OCI-M2 (cell line): ENCODE results near the gene KCNG2.

Source experiments
- DNase-seq: peaks from one replicate; lab custom pipeline; 2025; ENCODE audit not compliant: unreplicated experiment; lab: John Stamatoyannopoulos, UW

KCNG2 gene

DNA sequence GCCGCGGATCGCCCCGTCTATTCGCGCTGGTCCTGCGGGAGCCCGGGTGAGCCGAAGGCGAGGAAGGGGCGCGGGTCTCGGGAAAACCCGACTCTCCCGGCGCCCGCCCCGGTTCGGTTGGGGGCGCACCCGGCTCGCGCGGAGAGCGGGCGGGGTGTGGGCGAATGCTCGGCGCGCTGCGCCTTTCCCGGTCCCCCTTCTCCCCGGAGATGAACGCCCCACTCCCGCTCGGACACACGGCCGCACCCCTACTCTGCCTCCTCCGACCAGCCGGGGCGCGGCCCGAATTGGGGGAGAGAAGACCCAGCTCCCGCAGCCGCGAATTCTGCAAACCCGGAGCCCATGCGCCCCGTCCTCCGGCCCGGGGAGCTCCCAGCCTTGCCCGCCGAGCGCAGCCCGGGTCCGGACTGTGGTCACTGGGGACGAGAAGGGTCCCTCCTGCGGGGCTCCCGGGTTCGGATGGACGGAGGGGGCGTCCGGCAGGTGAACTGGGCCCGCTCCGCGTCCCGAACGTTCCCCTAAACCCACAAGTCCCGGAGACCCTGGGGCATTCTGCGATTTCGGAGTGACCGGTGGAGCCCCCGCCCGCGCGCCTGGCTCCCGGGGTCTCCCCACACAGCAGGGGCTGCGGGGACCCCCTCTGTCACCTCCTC lies 734 bp downstream of the KCNG2 start:
- no peak for DNase-seq

GRCh38 chr18:79798999-79799370 lies 1.2 kb downstream of the KCNG2 start:
- no peak for DNase-seq

DNA sequence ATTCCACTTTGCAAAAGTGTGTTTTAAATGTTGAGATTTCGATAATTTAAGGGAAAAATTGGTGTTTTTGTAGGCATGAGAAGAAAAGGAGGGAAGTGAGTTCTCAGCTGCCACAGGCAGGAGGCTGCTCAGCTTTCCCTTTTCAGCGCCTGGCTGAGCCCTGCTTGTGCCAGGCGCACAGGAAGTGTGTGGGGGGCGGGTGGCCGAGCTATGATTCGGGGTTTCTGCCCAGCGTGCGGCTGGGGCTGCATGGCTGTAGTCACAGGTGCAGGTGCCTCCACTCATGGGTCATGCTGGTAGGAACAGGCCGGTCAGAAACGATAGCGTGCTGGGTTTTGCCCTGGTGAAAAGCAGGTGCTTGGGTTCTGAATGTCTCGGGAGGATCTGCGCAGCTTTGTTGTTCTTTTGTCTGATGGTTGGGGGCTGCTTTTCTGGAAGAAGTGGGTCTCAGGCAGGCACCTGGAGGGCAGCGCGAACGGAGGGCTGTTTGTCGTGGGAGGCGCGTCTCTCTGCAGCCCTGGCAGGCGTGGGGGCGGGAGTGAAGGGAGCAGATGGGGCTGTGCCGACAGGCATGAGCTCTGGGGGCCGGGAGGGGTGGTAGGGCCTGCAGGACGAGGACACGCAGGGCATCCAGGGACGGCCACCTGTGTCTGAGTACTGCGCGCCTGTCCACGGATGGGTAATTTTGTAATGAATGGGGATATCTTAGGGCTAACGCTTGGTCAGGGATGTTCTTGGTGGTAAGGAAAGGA lies 2.1 kb downstream of the KCNG2 start:
- no peak for DNase-seq

DNA sequence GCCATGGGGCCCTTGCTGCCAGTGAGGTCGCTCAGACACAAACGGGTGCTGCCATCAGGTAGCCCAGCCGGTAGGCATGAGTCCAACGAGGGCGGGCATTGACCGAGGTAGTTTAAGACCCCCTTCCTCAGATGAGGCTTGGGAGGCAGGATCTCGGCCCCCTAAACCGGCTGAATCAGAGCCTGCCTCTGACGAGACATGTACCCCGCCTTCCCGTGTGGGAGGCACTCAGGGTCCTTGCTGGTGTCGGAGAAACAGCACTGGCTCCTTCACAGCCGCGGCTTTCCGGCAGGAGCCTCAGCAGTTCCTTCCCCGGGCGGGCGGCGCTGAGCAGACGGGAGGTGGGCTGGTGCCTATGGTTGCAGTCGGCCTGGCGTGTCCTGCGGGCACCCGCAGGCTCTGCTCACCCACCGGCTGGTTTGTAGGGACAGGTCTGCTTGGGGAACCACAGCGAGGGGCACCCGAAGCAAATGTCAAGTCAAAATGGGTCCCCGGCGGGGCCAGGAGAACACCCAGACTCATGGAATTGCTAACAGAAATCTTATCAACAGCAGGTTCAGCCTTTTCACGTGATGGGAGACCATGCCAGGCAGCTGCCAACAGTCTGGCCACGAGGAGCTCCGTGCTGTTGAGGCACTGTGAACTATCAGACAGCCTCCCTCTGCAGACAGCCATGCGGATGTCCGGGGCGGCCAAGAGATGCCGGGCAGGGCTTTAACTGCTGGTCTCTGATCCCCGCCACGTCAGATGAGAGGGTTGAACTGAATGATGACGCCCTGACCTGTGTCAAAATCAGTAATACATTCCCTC lies 2.8 kb downstream of the KCNG2 start:
- no peak for DNase-seq

- DNase-seq = no peak
Measured at GRCh38 chr18:79801217-79801616, 3.5 kb downstream of the KCNG2 start.

DNA sequence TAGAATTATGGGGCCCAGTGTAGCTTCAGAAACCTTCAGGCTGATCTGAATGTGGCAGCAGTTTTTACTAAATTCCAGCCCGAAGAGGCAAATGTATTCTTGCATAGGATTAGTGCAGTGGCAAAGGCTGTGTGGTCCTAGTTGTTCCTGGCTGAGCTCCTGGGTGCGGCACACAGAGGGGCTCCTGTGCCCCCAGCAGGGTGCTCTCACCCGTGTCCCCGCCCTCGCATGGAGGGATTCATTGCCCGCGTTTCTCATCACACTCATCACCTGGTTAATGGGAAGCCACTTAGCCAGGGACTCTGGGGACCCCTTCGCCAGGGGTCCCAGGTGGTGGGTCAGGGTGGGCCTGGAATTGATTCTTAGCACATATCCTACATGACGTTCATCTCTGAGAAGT lies 3.9 kb downstream of the KCNG2 start:
- DNase-seq = no peak

- DNase-seq = no peak
Measured at GRCh38 chr18:79802298-79802697, 4.6 kb downstream of the KCNG2 start.

DNA sequence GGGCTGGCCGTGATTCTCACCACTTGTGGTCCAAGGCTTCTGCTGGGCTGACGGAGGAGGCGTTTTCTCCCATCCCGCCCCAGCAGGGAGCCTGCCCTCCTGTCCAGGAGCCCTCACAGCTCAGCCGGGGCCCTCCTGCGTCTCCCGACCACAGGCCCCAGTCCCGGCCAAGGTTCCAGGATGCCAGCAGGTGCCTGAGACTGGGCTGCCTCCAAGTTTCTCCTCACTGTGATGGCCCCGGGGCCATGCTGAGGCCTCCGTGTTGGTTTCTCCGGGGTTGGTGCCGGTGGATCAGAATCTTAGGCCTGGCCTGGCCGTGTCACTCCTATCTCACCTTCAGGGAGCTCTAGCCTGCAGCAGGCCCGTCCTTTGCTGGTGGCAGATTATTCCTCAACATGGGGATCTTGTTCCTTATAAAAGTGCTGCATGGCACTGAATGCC lies 5.9 kb downstream of the KCNG2 start:
- no peak for DNase-seq

- no peak for DNase-seq
Measured at GRCh38 chr18:79804130-79804787, 6.5 kb downstream of the KCNG2 start.

DNA sequence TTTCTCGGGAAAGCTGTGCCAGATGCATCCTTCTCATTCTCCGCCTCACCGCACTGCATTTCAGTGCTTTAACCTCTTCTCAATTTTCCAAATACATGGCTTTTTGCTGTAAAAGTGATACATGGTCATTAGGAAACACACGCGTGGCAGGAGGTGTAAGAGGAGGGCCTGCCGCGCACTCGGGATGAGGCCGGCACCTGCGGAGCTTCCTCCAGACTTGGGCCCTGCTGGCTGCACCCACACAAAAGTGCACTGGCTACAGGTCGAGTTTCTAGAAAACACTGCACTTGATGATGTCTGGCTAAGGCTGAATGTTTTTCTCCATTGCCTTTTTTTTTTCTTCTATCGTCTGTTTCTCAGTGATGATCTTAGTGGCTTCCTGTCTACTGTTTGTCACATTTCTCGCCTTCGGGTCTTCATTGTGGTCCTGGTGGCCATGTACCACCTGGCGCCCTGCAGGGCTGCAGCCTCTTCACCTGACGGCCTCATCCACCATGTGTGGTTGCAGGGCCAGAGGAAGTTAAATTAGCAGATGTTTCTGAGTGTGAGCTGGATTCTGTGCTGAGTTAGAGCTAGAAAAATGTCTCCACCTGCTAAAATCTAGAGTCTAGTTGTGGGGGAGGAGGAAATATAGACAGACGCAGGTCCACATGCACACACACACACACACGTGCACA lies 7.6 kb downstream of the KCNG2 start:
- DNase-seq = no peak

GRCh38 chr18:79805926-79806487 lies 8.3 kb downstream of the KCNG2 start:
- no peak for DNase-seq

DNA sequence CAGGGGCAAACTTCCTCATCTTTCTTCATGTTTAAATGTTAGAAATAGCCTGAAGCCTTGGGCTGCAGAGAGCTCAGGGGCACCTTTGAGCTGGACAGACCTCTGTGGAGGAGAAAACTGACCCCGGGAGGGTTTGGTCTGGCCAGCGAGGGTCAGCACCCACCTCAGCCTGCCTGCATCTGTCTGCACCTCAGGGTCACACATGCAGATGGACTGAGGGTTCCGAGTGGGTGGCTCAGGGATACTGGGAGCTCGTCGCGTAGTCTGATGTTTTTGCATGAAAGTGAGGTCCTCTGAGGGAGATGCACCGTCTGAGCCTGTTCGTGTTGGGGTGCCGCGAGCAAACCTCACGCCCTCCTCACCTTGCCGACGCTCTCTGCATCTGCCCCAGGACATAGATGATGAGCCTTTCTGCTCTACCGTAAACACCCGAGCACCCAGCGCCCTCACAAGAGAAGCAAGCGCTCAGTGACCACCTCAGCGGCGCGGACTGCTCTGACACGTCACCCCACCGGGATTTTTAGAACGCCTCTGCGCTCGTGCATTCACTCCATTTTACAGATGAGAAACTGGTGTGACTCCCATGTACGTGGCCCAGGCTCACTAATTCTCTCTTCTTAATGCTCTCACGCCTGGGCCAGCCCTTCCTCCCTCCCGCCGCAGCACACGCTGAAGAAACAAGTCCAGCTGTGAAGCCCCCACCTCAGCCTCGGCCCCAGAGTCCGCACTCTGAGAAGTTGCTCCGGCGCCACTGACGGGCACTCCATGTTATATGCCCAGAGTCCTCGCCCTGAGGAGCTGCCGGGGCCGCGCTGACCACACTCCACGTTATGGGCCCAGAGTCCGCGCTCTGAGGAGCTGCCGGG lies 9.5 kb downstream of the KCNG2 start:
- DNase-seq = no peak

DNA sequence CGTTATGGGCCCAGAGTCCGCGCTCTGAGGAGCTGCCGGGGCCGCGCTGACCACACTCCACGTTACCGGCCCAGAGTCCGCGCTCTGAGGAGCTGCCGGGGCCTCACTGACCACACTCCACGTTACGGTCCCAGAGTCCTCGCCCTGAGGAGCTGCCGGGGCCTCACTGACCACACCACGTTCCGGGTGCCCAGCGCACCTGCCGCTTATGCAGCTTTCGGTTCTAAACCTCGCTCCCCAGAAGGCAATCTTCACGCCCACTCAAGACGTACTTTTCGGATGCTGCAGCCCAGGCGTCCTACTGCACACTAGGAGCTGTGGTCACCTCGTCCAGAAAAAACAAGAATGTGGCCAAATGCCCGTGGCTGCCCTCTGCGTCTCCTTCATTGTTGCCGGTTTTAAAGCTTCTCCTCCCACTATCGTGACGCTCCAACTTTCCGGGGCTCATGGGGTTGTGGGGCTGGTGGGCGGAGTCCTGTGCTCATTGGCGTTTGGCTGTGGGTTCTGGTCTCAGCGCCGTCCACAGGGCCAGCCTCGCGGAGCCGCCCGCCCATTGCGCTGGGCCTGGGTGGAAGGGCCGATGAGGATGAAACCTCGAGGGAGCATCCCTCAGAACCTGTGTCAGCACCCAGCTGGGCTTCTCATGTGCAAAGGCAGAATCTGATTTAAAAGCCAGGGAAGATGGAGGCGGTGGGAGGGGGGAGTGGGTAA lies 11.9 kb downstream of the KCNG2 start:
- no peak for DNase-seq

DNA sequence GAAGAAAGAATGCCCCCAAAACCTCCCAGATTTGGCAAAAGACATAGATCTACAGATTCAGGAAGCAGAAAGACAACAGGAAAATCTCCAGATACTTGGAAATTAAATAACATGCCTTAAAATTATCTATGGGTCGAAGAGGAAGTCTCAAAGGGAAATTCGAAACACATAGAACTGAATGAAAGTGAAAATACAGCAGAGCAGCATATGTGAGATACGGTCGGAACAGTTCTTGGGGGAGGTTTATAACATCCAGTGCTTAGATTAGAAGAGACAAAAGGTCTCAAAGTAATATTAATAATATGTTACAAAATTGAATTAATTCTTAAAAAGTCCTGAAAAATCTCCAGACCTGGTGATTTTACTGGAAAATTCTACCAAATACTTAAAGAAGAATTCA lies 14.3 kb downstream of the KCNG2 start:
- no peak for DNase-seq

GRCh38 chr18:79814373-79814772 lies 16.6 kb downstream of the KCNG2 start:
- no peak for DNase-seq

DNA sequence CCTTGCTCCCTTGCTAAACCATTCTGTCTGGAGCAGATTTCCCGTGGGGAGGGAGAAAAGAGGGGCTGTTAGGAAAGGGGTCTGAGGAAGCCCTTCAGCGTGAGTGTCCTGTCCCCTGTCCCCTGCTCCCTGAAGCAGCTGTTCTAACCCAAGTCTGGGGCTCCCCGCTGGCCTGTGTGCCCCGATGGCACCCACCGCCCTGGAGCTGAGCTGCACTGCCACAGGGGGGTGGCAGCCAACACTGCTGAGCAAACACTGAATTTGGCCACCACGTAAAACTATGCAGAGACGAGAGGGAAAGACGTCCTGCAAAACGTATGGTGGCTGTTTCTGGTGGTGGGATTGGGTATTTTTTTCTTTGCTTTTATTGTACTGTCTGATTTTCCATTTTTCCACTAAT lies 17.9 kb downstream of the KCNG2 start:
- no peak for DNase-seq

DNA sequence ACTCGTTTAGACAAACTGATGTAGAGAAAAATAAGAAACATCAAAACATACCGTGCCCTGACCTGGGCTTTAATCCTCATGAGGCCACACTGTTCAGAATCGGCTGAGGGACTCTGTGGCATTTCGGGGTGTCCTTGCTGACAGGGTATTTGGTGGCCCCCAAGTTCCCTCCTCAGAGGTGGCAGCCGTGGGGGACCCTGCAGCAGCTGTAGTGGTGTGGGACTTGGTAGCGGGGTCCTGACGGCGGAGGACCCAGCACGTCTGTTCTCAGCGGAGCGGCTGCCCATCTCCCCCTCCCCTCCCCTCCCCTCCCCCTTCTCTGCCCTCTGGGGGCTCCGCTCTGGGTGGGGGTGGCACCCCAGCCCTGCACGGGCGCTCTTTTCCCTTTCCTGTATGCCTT lies 18.4 kb downstream of the KCNG2 start:
- no peak for DNase-seq

- DNase-seq = no peak
Measured at GRCh38 chr18:79816981-79817606, 19.4 kb downstream of the KCNG2 start.

DNA sequence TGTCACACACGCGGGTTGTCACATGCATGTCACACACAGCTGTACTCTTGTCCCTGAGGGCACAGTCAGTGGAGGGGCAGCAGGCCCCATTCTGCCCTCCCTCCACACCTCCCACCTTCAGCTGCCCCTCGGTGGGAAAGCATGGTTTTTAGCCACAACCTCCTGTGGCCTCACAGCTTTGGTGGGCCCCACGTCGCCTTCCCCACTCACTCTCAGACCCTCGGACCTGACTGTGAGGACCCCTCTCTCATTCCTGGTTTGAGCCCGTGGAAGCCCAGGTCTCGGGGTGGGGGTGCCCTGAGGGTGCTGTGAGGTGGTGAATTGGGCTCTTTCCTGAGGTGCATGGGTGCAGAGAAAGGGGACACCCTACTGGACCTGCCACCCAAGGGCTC lies 19.9 kb downstream of the KCNG2 start:
- DNase-seq = no peak
